ENCODE measurements around the gene GRHPR.
A peak's percentile ranks its signal among the peaks of the same experiment; 100 is the strongest.

The GRHPR gene

GRCh38 chr9:37399336-37399735 lies 23.2 kb upstream of the GRHPR start:
- DNase-seq (ENCODE audit: low read depth): no peak

- no peak for DNase-seq (ENCODE audit: low read depth)
These were observed 17.9 kb upstream of the GRHPR start for GRCh38 chr9:37404590-37404989.

- no peak for DNase-seq (ENCODE audit: low read depth)
These were observed 17.1 kb upstream of the GRHPR start for GRCh38 chr9:37405350-37405749.

- DNase-seq (ENCODE audit: low read depth): no peak
These were observed 16.6 kb upstream of the GRHPR start for GRCh38 chr9:37405764-37406380.

GRCh38 chr9:37406603-37407401 lies 15.7 kb upstream of the GRHPR start:
- DNase-seq (ENCODE audit: low read depth): no peak

GRCh38 chr9:37407468-37407867 lies 15.0 kb upstream of the GRHPR start:
- DNase-seq (ENCODE audit: low read depth): no peak

GRCh38 chr9:37408933-37409710 lies 13.4 kb upstream of the GRHPR start:
- DNase-seq (ENCODE audit: low read depth): no peak

- no peak for DNase-seq (ENCODE audit: low read depth)
These were observed 12.1 kb upstream of the GRHPR start for GRCh38 chr9:37410354-37410861.

GRCh38 chr9:37410969-37411785 lies 11.3 kb upstream of the GRHPR start:
- no peak for DNase-seq (ENCODE audit: low read depth)

GRCh38 chr9:37412431-37413151 lies 9.9 kb upstream of the GRHPR start:
- no peak for DNase-seq (ENCODE audit: low read depth)

- no peak for DNase-seq (ENCODE audit: low read depth)
These were observed 9.2 kb upstream of the GRHPR start for GRCh38 chr9:37413311-37413710.

- DNase-seq (ENCODE audit: low read depth): no peak
These were observed 8.0 kb upstream of the GRHPR start for GRCh38 chr9:37414503-37414943.

GRCh38 chr9:37415011-37415719 lies 7.3 kb upstream of the GRHPR start:
- DNase-seq (ENCODE audit: low read depth): peak; percentile 46

GRCh38 chr9:37417252-37417803 lies 5.2 kb upstream of the GRHPR start:
- no peak for DNase-seq (ENCODE audit: low read depth)

GRCh38 chr9:37417857-37418618 lies 4.5 kb upstream of the GRHPR start:
- DNase-seq (ENCODE audit: low read depth): no peak

GRCh38 chr9:37419204-37419603 lies 3.3 kb upstream of the GRHPR start:
- DNase-seq (ENCODE audit: low read depth): no peak

GRCh38 chr9:37420271-37421215 lies 2.0 kb upstream of the GRHPR start:
- no peak for DNase-seq (ENCODE audit: low read depth)

- DNase-seq (ENCODE audit: low read depth): no peak
These were observed 595 bp upstream of the GRHPR start for GRCh38 chr9:37421914-37422288.
